Activated T-helper 1 cell treated with Interleukin-2 at 50 U/mL for 16 hours (primary cell): ENCODE measurements around the gene UBE2QL1.

ENCODE experiments used
- DNase-seq: peaks from one replicate; pipeline ENCODE4 v3.0.0-alpha.2; 2020; ENCODE audit warnings: low read depth

UBE2QL1 gene

GRCh38 chr5:6448622-6449464 is at the start of gene UBE2QL1:
Gene UBE2QL1 (plus strand): TSS chr5:6448859. CDS start chr5:6448894, 35 bp downstream.
- DNase-seq, result no peak

- DNase-seq, result no peak
Measured at GRCh38 chr5:6399980-6400910, 48.4 kb upstream of the UBE2QL1 start.

- no peak for DNase-seq
Measured at GRCh38 chr5:6401410-6401809, 47.2 kb upstream of the UBE2QL1 start.

- DNase-seq, result no peak
Measured at GRCh38 chr5:6402939-6403338, 45.7 kb upstream of the UBE2QL1 start.

GRCh38 chr5:6403416-6403815 is 45.2 kb upstream of the UBE2QL1 start:
- no peak for DNase-seq

- no peak for DNase-seq
Measured at GRCh38 chr5:6404129-6404528, 44.5 kb upstream of the UBE2QL1 start.

GRCh38 chr5:6405591-6405990 is 43.1 kb upstream of the UBE2QL1 start:
- DNase-seq, result no peak

- DNase-seq, result no peak
Measured at GRCh38 chr5:6407558-6408259, 41.0 kb upstream of the UBE2QL1 start.

GRCh38 chr5:6408260-6408596 is 40.4 kb upstream of the UBE2QL1 start:
- DNase-seq, result no peak

- DNase-seq, result no peak
Measured at GRCh38 chr5:6408627-6409446, 39.8 kb upstream of the UBE2QL1 start.

- DNase-seq, result no peak
Measured at GRCh38 chr5:6410421-6410820, 38.2 kb upstream of the UBE2QL1 start.

- no peak for DNase-seq
Measured at GRCh38 chr5:6411141-6411540, 37.5 kb upstream of the UBE2QL1 start.

GRCh38 chr5:6412811-6413210 is 35.8 kb upstream of the UBE2QL1 start:
- DNase-seq, result no peak

- no peak for DNase-seq
Measured at GRCh38 chr5:6417657-6418056, 31.0 kb upstream of the UBE2QL1 start.

- DNase-seq, result no peak
Measured at GRCh38 chr5:6418679-6419276, 29.9 kb upstream of the UBE2QL1 start.

- DNase-seq, result no peak
Measured at GRCh38 chr5:6419340-6419852, 29.3 kb upstream of the UBE2QL1 start.

- DNase-seq, result no peak
Measured at GRCh38 chr5:6423327-6424109, 25.1 kb upstream of the UBE2QL1 start.

GRCh38 chr5:6424110-6424659 is 24.5 kb upstream of the UBE2QL1 start:
- DNase-seq, result no peak

GRCh38 chr5:6424700-6425099 is 24.0 kb upstream of the UBE2QL1 start:
- DNase-seq, result no peak

GRCh38 chr5:6427694-6428093 is 21.0 kb upstream of the UBE2QL1 start:
- no peak for DNase-seq
